Epithelial cell of esophagus (primary cell): ENCODE data around the gene CD69.

Source experiments
- DNase-seq: peaks from one replicate; pipeline ENCODE4 v3.0.0; 2010; ENCODE audit warnings: low read depth
- H3K4me3 ChIP-seq: 2 replicates; pipeline ENCODE4 v1.5.1; 2011; ENCODE audit warnings: mild to moderate bottlenecking, low read length, control low read depth
- TF ChIP-seq, protein P1 (sequence below): IDR thresholded peaks from 2 replicates; pipeline ENCODE4 v1.5.1; 2011; ENCODE audit warnings: low read depth, mild to moderate bottlenecking, low read length, control low read depth, inconsistent platforms; ENCODE audit not compliant: insufficient read depth; ENCODE audit errors: missing control alignments

The CD69 gene

DNA sequence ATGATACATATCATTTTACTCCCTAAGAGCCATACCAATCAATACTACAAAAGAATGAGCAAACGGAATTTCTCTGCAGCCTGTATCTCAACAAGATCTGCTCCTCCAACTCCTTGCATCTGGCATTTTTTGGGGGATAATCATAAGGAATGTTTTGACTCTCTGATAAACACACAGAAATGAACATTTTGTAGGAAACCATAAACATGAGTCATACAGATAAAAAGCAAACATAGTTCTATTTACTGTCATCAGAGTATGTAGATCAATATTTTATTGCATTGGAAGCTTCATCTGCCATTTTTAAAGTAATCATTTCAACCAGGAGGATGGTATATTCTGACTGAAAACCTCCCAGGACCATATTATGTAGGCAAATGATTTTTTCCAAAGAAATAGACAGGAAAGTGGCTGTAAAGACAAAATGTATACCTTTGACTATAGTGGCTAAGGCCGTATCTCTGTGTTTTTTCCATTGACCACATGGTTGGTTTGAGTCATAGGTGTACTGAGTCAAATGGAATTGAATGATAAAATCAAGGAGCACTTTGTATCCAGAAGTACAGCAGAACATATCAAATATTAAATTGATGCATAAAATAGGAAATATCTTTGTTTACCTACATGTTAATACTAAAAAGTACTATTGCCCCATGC lies 32.4 kb upstream of the CD69 start:
- no peak overlapping the region for H3K4me3 ChIP-seq
- TF ChIP-seq, protein P1, sequence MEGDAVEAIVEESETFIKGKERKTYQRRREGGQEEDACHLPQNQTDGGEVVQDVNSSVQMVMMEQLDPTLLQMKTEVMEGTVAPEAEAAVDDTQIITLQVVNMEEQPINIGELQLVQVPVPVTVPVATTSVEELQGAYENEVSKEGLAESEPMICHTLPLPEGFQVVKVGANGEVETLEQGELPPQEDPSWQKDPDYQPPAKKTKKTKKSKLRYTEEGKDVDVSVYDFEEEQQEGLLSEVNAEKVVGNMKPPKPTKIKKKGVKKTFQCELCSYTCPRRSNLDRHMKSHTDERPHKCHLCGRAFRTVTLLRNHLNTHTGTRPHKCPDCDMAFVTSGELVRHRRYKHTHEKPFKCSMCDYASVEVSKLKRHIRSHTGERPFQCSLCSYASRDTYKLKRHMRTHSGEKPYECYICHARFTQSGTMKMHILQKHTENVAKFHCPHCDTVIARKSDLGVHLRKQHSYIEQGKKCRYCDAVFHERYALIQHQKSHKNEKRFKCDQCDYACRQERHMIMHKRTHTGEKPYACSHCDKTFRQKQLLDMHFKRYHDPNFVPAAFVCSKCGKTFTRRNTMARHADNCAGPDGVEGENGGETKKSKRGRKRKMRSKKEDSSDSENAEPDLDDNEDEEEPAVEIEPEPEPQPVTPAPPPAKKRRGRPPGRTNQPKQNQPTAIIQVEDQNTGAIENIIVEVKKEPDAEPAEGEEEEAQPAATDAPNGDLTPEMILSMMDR: no peak
- peak; percentile 41 for DNase-seq

DNA sequence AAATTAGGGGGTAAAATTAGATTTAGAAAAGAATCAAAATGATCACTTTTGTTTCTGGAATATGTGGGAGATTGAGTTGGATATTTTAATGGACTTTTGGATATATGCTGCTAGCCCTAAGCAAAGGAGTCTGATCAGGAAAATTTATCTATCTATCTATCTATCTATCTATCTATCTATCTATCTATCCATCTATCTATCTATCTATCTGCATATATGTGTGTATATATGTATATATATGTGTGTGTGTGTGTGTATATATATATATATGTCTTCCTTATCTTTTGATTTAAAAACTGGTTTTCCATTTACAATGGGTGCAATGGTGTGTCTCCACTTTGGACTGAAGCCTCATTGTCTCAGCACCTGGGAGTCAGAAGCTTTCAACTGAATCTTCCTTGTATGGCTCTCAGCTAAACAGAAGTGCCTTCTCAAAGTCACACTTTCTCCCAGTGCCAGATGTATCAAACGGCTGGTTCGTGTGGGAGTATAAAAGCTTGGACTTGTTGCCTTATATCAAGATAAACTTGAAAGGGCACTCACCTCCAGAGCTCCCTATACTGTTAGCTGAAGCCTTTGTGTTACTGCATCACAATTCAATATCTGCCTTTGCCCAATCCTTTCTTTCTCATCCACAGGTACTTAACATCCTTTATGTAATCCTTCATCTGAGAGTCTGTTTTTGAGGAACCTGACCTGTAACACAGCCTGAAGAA lies 31.6 kb upstream of the CD69 start:
- no peak for DNase-seq
- TF ChIP-seq, protein P1: no peak
- H3K4me3 ChIP-seq: no peak overlapping the region

DNA sequence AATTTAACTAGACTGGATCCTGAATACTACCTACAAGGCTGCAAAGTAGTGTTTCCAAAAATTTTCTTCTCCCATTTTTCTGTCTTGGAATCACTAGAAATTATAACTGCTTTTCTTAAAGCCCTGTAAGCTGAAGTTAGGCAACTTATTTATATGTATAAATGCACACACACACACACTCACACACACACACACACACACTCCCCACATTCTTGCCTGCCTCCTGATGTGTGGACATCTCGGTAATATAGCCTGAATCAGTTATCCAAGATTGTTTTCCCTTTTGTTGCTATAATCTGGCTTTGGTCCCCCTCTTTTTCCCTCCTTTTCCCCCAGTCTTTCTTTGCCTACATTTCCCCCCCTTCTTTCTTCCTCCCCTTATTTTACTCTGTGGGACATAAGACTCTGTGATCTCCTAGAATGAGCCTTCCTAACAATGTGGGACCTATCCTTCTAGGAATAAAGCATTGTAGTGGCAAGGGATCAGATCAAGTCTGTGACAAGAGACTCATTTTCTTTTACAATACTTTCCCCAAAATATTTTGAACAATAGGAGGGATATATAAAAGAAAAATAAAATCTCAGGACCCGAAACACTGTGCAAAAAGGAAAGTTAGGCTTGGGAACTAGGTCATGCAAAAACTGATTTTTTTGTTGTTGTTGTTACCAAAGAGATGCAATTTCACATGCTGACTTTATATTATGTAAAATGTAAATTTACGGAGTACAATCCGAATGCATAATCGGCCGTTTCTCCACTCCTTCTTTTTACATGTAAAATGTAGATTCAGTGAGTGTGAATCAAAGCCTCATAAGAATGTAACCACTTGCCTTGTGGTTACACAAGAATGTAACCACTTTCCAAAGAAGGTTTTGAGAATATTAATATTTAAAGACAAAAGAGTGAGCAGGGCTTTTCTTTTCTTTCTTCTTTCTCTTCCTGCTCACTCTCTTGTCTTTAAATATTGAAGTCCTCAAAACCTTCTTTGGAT lies 26.3 kb upstream of the CD69 start:
- DNase-seq: no peak
- TF ChIP-seq, protein P1: no peak
- no peak overlapping the region for H3K4me3 ChIP-seq

DNA sequence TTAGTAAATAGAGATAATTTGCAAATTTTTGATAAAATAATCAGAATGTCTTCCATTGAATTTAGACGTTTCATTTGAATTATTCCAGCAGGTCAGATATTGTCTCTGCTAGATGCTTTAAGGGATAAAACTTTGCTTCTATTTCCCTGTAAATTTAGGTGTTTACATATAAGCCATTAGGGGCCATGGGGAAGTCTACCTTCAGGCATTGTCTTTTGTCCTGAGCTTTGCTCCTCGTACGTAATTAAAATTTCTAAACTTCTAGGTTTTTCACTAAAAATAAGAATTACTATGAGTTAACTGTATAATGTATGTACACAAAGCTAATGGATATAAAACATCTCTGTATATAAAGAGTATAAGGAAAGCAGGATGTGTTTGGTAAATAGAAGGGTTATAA lies 24.1 kb upstream of the CD69 start:
- TF ChIP-seq, protein P1: no peak
- no peak for DNase-seq
- no peak overlapping the region for H3K4me3 ChIP-seq

DNA sequence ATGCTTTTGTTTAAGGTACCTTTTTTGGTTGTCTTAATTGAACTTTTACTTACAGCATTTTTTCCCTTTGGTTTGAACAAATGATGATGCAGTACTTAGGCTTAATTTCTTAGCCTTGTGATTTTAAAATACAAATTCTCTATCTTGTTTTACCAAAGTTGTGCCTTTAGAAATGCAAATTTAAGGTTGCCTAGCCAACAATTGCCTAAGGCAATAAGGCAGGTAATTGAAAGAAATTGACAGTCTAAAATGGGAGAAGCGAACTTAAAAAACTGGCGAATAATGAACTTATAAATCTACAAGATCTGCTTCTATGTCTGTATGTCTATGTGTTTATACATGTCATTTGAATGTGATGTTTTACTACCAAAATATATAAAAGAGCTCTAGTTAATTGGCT lies 23.6 kb upstream of the CD69 start:
- H3K4me3 ChIP-seq: no peak overlapping the region
- no peak for DNase-seq
- TF ChIP-seq, protein P1: no peak

DNA sequence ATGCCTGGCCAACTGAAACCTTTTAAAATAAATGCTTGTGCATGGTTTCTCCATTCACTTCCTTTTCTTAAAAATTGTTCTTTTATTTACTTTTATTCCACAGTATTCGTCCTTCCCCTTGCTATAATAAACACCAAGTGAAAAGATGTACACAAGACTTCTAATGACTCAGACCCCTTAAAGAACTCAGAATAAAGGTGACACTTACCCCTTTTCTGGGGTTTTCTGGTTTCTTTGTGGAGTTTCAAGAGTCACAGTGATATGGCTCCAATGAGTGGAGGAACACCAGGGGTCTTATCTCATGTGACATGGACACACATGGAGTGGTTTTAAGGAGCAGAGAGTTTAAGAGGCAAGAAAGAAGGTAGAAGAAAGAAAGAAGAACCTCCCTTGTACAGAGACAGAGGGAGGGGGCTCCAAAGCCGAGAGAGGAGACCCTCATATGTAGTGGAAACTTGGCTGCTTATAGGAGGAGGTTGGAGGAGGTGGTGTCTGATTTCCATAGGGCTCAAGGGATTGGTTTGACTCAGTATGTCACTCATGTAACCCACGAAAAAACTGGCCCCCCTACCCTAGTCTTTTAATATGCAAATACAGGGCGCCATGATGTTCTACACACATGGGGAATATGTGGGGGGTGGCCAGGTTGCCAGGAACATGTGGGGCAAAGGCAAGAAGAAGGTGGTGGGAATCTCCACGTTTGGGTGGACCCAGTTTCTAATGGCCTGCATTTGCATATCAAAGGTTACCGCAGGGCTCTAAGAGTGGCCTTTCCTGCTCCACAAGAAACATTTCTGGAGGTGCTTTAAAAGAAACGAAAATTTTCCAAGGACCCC lies 22.1 kb upstream of the CD69 start:
- DNase-seq: no peak
- TF ChIP-seq, protein P1: no peak

More for the DNA sequence above, 22.1 kb upstream of the CD69 start:
- H3K4me3 ChIP-seq: no peak overlapping the region
